ENCODE results near the gene PRDM16.

DNA sequence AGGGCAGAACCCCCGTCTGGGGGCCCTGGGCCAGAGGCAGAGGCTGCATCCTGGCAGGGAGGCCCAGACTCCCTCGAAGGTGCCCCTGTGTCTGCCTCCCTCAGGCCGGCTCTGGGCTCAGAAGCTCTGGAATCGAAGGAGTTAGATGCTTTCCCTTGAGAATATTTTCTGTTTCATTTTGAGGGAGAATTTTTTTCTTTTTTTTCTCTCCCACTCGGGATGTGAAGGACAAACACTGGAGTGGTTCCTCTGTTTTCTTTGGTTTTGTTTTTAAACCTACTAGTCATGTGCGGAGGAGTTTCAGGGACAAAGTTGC lies 44.7 kb downstream of the PRDM16 start:
- TF ChIP-seq POLR2A (IDR thresholded peaks at IDR 0.05; ENCODE audit: low read length), result no peak
- no peak for TF ChIP-seq GATA1 (IDR thresholded peaks at IDR 0.05; ENCODE audit: low read depth, low read length)

Measured in erythroblast (primary cell).